HAP-1 (cell line): ENCODE measurements around the gene PDP2.

ENCODE experiments used
- DNase-seq, 2 experiments: peaks; one replicate each; pipeline ENCODE4 v3.0.0-alpha.2; 2016 to 2020; ENCODE audit warnings: low spot score in 2 of 2
- H3K27me3 ChIP-seq: fragments of 250-450 bp; sonication (Bioruptor Pico); 2 replicates; pipeline ENCODE4 v1.5.1; 2020; ENCODE audit warnings: low read depth, mild to moderate bottlenecking, moderate library complexity
- H3K36me3 ChIP-seq: fragments of 250-450 bp; sonication (Bioruptor Pico); replicated peaks from 2 replicates; pipeline ENCODE4 v1.5.1; 2020; ENCODE audit warnings: mild to moderate bottlenecking
- H3K4me1 ChIP-seq: fragments of 250-450 bp; sonication (Bioruptor Pico); 2 replicates; pipeline ENCODE4 v1.5.1; 2020; ENCODE audit warnings: mild to moderate bottlenecking
- H3K4me3 ChIP-seq: fragments of 250-450 bp; sonication (Bioruptor Pico); 2 replicates; pipeline ENCODE4 v1.5.1; 2020; ENCODE audit warnings: mild to moderate bottlenecking, moderate library complexity
- H3K9me3 ChIP-seq: fragments of 250-450 bp; sonication (Bioruptor Pico); 2 replicates; pipeline ENCODE4 v1.5.1; 2020; ENCODE audit warnings: mild to moderate bottlenecking, moderate library complexity
- in situ Hi-C: fragments of 300-500 bp; cut with MboI; formaldehyde crosslinking; loops from 3 replicates; pipeline ENCODE4 v1.14.3; 2020; ENCODE audit warnings: low sequenced_read_pairs, inconsistent platforms, mixed read lengths

Gene PDP2

GRCh38 chr16:66919569-66920298 is 39.4 kb downstream of the PDP2 start:
- Histone ChIP-seq H3K4me1 (no peaks in the 10 kb centered on the region; the same call in 1 of the 2 replicates), H3K36me3 (no peaks in the 10 kb centered on the region), H3K27me3 (peaks cover 7% of the 10 kb centered on the region; the same call in 1 of the 2 replicates), H3K4me3 (no peak overlapping the region), H3K9me3 (no peaks in the 10 kb centered on the region)
- in situ Hi-C loops = no loop called here
- no peak for DNase-seq

DNA sequence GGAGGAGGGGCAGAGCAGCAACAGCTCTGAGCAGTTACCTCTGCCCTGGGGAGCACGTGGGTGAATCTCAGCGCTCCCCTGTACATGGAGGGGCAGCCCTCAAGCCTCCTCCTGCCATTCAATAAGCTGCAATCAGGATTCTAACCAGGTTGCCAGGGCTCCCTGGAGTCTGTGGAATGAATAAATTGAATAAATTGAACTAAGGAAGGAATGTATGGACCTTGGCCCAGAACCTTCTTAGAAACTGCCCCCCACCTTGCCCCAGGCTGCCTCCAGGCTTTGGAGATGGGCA is 39.9 kb downstream of the PDP2 start:
- Histone ChIP-seq H3K9me3 (no peaks in the 10 kb centered on the region), H3K4me1 (no peaks in the 10 kb centered on the region; the same call in 1 of the 2 replicates)
- in situ Hi-C loops = no loop called here

GRCh38 chr16:66920924-66921680 is 40.8 kb downstream of the PDP2 start:
- H3K36me3 ChIP-seq = no peaks in the 10 kb centered on the region
- H3K27me3 ChIP-seq = peaks cover 12% of the 10 kb centered on the region
- H3K4me3 ChIP-seq = no peak overlapping the region
- no peaks in the 10 kb centered on the region; the same call in 1 of the 2 replicates for H3K4me1 ChIP-seq
- H3K9me3 ChIP-seq = no peaks in the 10 kb centered on the region
- no peak for DNase-seq
- in situ Hi-C loops = no loop called here

More for the DNA sequence above, 39.9 kb downstream of the PDP2 start:
- no peaks in the 10 kb centered on the region for H3K36me3 ChIP-seq
- no peak overlapping the region for H3K4me3 ChIP-seq
- no peak for DNase-seq
- peaks cover 10% of the 10 kb centered on the region for H3K27me3 ChIP-seq

- H3K4me1 ChIP-seq = no peaks in the 10 kb centered on the region; the same call in 1 of the 2 replicates
- peaks cover 12% of the 10 kb centered on the region for H3K27me3 ChIP-seq
- no peak overlapping the region for H3K4me3 ChIP-seq
- no peak for DNase-seq
- in situ Hi-C loops = no loop called here
- H3K36me3 ChIP-seq = no peaks in the 10 kb centered on the region
- H3K9me3 ChIP-seq = no peaks in the 10 kb centered on the region
Measured at GRCh38 chr16:66921729-66922450, 41.6 kb downstream of the PDP2 start.

DNA sequence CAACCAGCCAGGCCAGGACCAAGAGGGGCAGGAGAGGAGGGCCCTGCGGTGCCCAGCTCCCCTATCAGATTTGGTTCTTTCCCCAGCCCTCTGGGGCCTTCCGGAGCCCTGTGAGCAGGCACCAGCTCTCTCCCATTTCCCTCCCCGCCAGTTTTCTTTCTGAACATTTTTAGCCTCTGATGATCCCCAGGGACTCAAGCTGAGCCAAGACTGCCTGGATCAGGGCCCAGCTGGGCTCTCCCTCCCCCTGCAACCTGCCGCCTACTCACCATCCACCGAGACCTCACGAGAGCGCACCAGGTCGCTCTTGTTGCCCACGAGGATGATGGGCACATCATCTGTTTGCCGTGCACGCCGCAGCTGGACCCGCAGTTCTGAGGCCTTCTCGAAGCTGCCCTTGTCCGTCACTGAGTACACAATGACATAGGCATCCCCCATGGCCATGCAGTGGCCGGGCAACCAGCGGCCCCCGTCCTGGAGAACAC is 43.0 kb downstream of the PDP2 start:
- H3K4me1 ChIP-seq = no peaks in the 10 kb centered on the region; the same call in 1 of the 2 replicates
- H3K36me3 ChIP-seq = no peaks in the 10 kb centered on the region
- no peaks in the 10 kb centered on the region for H3K9me3 ChIP-seq
- DNase-seq = no peak
- in situ Hi-C loops = no loop called here
- peaks cover 12% of the 10 kb centered on the region for H3K27me3 ChIP-seq
- no peak overlapping the region for H3K4me3 ChIP-seq

DNA sequence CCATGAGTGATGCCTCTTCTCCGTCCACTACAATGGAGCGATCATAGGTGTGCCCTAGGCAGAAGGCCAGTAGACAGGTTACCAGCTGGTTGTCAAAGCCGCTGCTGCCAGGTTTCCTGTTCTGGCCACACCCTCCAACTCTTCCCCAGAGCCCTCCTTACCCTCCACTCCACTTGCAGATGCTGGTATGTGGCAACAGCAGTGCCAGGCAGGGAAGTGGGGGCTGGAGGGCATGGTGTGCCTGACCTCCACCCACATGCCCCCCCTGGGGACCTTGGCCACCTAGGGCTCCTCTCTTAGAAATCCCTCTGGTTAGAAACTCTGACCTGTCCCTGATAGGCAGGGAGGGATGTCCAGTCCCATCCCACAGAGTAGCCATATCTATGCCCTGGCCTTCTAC is 43.6 kb downstream of the PDP2 start:
- no peak overlapping the region for H3K4me3 ChIP-seq
- H3K27me3 ChIP-seq = peaks cover 12% of the 10 kb centered on the region
- H3K4me1 ChIP-seq = no peaks in the 10 kb centered on the region; the same call in 1 of the 2 replicates
- DNase-seq = no peak
- no peaks in the 10 kb centered on the region for H3K36me3 ChIP-seq
- no peaks in the 10 kb centered on the region for H3K9me3 ChIP-seq
- in situ Hi-C loops = no loop called here

- Histone ChIP-seq H3K4me1 (no peaks in the 10 kb centered on the region; the same call in 1 of the 2 replicates), H3K4me3 (peak overlapping the region; percentile 24), H3K36me3 (no peaks in the 10 kb centered on the region), H3K9me3 (no peaks in the 10 kb centered on the region), H3K27me3 (peaks cover 12% of the 10 kb centered on the region)
- in situ Hi-C loops = no loop called here
- DNase-seq = peak; percentile 27 to 69
Measured at GRCh38 chr16:66924527-66925321, 44.4 kb downstream of the PDP2 start.

DNA sequence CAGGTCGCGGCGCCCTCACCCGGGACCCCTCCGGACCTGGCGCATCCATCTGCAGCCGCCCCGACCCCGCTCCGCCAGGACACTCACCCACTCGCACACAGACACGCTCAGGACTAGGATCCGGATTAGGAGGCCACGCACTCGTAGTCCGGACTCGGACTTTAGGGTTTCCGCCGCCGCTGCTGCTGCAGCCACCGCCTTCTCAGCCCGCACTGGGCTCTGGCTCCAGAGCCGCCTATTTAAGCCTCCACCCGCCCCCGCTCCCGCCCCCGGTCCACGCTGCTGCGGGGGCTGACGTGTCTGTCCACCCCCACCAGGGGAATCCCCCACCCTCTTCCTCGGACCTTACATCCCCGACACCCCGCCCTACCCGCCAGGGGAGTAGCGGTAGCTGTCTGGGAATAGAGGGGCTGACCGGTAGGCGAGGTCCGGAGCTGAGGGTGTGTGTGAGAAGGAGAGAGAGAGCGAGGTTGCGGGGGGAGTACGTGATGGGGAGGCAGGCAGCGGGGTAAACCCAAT is 45.1 kb downstream of the PDP2 start, which contains the start of gene RRAD:
Gene RRAD (minus strand): TSS at position 214 of the 519 bp plus-strand sequence. CDS start 356 bp downstream, outside the sequence.
- Histone ChIP-seq H3K4me1 (no peaks in the 10 kb centered on the region; the same call in 1 of the 2 replicates), H3K9me3 (no peaks in the 10 kb centered on the region), H3K4me3 (peak within 1 kb of the TSS; percentile 24), H3K36me3 (no peaks in the 10 kb centered on the region), H3K27me3 (peaks cover 10% of the 10 kb centered on the region)
- peak in 1 of 2 experiments; percentile 28 for DNase-seq
- in situ Hi-C loops = no loop called here

DNA sequence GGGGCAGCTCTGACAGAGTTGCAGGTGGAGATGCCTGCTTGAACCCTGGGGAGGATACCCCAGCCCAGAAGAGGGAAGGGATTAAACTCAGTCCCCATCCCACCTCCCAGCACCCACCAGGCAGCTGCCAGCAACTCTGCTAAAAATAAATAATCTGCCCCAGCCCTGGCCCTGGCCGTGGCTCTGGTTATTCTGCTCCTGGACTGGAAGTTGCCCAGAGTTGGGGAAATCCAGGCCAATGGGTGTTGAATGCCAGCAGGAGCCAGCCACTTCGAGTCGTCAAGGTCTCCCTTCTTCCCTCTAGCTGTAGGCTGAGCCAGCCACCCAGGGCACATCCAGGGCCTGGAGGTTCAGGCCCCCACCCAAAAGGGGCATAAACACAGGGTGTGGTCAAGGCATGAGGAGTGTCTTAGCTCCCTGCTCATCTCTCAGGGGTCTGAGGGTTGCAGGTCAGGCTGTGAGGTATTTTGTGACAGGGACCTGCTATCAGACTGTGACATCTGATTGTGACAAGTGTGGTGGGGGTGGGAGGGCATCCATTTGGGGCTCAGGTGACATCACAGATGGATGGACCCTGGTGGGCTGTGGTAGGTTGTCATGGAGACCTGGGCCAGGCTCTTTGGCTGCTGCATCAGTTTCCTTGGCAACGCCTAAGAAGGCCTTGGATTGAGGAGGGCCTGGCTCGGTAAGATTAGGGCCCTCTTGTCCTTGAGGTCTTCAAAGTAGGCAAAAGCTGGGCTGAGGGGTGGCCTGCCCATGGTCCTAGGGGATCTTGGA is 46.0 kb downstream of the PDP2 start:
- H3K36me3 ChIP-seq = no peaks in the 10 kb centered on the region
- H3K9me3 ChIP-seq = no peaks in the 10 kb centered on the region
- H3K4me3 ChIP-seq = no peak overlapping the region
- peaks cover 10% of the 10 kb centered on the region for H3K27me3 ChIP-seq
- no peaks in the 10 kb centered on the region; the same call in 1 of the 2 replicates for H3K4me1 ChIP-seq
- DNase-seq = no peak
- in situ Hi-C loops = no loop called here

- no peak overlapping the region for H3K4me3 ChIP-seq
- DNase-seq = peak in 1 of 2 experiments; percentile 30
- no peaks in the 10 kb centered on the region; the same call in 1 of the 2 replicates for H3K4me1 ChIP-seq
- no peaks in the 10 kb centered on the region for H3K9me3 ChIP-seq
- in situ Hi-C loops = no loop called here
- no peaks in the 10 kb centered on the region; the same call in 1 of the 2 replicates for H3K36me3 ChIP-seq
- peaks cover 10% of the 10 kb centered on the region for H3K27me3 ChIP-seq
Measured at GRCh38 chr16:66926961-66927436, 46.7 kb downstream of the PDP2 start.

- Histone ChIP-seq H3K4me3 (no peak overlapping the region), H3K9me3 (no peaks in the 10 kb centered on the region), H3K4me1 (no peaks in the 10 kb centered on the region; the same call in 1 of the 2 replicates), H3K27me3 (peaks cover 10% of the 10 kb centered on the region), H3K36me3 (no peaks in the 10 kb centered on the region; the same call in 1 of the 2 replicates)
- DNase-seq = no peak
- in situ Hi-C loops = no loop called here
Measured at GRCh38 chr16:66927918-66928649, 47.8 kb downstream of the PDP2 start.
